GM21515 (cell line): ENCODE measurements around the gene PEX5.
"Not testable (repeated sequence)": the region's sequence is repeated elsewhere in the genome, so short reads cannot be mapped to it uniquely, and the experiment has no call there.

Experiments used
- ATAC-seq: cut with Tn5 transposase; IDR thresholded peaks from one replicate; pipeline ENCODE4 v1.9.1; 2021; ENCODE audit not compliant: unreplicated experiment

Gene PEX5

DNA sequence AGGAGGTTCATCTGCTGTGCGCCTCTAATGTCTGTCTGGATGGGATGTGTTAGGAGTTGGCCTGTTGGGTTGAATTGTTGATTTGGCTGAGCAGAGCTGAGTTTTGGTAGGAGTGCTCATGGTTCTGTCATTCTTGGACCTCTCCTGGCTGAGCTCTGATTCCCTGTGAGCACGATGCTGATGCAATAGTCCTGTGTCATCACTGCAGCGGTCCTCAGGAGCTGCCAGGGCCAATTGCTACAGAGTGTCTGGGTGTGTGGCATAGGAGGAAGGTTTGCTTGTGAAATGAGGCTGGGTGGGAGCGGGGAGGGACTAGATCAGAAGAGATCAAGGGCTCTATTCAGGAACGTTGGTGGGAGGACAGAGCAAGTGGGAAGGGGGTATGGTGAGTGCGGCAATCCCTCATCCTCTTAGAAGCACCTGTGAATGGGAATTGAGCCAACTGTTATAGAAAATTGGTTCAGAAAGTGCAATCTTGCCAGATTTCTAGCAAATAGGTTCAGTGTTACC lies 21.2 kb downstream of the PEX5 start:
- no peak for ATAC-seq

GRCh38 chr12:7212678-7213077 lies 23.2 kb downstream of the PEX5 start:
- ATAC-seq: no peak

- not testable (repeated sequence) for ATAC-seq
These were observed 24.3 kb downstream of the PEX5 start for GRCh38 chr12:7213745-7214144.

DNA sequence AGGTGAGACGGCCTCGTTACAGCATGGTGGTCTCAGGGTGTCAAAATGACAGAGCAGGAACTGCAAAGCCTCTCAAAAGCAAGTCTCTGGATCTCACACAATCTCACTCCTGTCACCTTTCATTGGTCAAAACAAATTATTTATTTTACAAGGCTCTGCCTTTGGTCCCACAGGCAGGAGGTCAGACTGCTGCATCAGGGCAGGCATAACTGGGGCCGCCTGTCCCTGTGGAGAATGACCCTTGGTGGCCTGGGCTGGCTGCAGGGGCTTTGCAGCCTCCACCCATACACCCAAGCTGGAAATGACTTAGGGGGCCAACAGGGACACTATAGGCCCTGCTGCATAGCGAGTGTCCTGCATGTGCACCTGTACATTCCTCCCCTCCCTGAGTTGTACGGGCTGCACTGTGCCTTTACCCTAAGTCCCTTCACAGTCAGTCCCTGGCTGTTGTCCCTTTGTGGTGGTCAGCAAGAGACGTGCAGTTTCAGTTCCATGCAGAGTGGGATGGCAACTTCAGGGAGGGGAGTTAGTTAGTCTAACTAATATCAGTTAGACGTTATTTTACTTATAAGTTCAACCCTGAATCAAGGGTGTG lies 28.1 kb downstream of the PEX5 start:
- ATAC-seq: no peak

- no peak for ATAC-seq
These were observed 30.2 kb downstream of the PEX5 start for GRCh38 chr12:7219599-7220243.

DNA sequence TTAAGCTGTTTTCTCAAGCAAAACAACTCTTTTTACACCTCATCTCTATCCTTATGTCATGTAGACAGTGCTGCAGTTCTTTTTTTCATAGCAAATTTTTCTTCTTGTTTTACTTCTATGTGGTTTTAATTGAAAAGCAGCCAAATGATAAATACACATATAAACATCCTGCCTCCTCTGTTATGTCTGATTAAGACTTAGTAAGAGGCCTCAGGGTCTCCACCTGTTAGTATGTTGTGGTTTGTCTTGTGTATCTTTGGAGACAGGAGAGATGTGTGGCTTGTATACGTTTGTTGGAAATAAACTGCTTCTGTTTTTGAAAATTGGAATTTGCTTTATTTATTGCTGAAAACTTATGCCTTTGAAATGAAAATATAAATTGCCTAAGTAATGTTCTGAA lies 32.0 kb downstream of the PEX5 start:
- no peak for ATAC-seq

- no peak for ATAC-seq
These were observed 40.3 kb downstream of the PEX5 start for GRCh38 chr12:7229741-7230140.

DNA sequence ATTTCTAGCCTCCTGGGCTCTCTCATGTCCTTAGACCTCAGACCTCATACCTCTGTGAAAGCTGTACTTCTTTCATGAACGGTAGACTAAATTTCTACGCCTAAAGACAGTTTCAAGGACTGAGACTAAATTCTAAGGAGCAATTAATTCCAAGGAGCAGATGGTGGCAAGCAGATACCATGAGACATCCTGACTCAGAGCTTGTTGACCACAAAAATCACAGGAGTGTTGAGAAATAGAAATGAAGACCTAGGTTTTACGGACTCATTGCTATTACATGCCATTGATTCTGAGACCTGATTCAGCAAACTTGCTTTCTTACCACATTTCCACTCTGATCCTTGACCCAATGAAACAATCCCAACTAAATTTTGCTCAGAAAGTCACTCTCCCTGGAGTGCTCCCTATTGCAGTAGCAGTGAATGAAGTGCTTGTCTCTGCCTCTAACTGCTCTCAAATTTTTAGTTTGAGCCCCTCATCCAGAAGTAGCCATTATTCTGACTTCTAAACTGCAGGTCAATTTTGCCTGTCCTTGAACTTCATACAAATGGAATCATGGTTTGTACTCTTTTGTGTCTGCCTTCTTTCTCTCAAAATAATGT lies 52.0 kb downstream of the PEX5 start:
- no peak for ATAC-seq

- ATAC-seq: no peak
These were observed 53.0 kb downstream of the PEX5 start for GRCh38 chr12:7242176-7243101.

- ATAC-seq: not testable (repeated sequence)
These were observed 62.0 kb downstream of the PEX5 start for GRCh38 chr12:7251328-7251996.

DNA sequence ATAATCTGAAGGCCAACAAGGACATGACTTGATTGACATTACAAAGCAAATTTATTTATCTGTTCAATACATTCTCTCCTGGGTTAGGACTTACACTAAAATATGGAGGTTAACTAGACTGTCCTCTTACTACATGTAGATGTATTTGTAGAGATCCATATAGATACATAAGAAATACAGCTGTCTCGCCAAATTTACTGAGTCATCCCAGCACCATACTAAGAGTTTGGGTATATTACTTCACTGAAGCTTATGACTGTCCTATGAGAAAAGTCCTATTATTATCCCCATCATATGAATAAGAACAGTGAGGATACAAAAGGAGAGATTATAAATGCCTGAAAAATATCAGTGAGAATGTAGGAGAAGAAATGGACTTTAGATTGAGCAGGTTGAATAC lies 69.6 kb downstream of the PEX5 start:
- no peak for ATAC-seq
